Cardiac muscle cell (in vitro differentiated cells and primary cell): Measurements from ENCODE around the gene KRTAP10-11. TPM values are rescaled to one million over a fixed set of nuclear protein-coding genes. Genes with fewer than 3 reads are reported as not detected.
"Not testable (repeated sequence)": the region's sequence is repeated elsewhere in the genome, so short reads cannot be mapped to it uniquely, and the experiment has no call there.

Experiments used
- DNase-seq, 2 donors: peaks; one replicate each; pipeline versions ENCODE4 v3.0.0 to v3.0.0-alpha.2; 2010 to 2017; ENCODE audit warnings: low read depth in 1 of 2, low spot score in 1 of 2
- H3K27ac ChIP-seq: fragments of 200-600 bp; sonication (generic); 2 replicates; pipeline ENCODE4 v1.5.1; 2016
- H3K27me3 ChIP-seq: fragments of 200-600 bp; sonication (generic); 2 replicates; pipeline ENCODE4 v1.6.0; 2016; ENCODE audit warnings: control low read depth
- H3K36me3 ChIP-seq: fragments of 200-600 bp; sonication (generic); 2 replicates; pipeline ENCODE4 v1.5.1; 2016; ENCODE audit warnings: control low read depth
- H3K4me1 ChIP-seq: fragments of 200-600 bp; sonication (generic); 2 replicates; pipeline ENCODE4 v1.8.1; 2017; ENCODE audit warnings: low read depth, mild to moderate bottlenecking, mixed run types
- H3K4me3 ChIP-seq: fragments of 200-600 bp; sonication (generic); 2 replicates; pipeline ENCODE4 v1.5.1; 2016; ENCODE audit warnings: mild to moderate bottlenecking
- H3K9me3 ChIP-seq: fragments of 200-600 bp; sonication (generic); 2 replicates; pipeline ENCODE4 v1.5.1; 2017; ENCODE audit warnings: low read depth, mild to moderate bottlenecking, control low read depth
- polyA plus RNA-seq: library from polyadenylated mRNA; unstranded; fragments of >200 nt; fragmentation: Nextera tagmentation; extraction: Ambion mirVana; gene quantifications from 2 replicates; pipeline ENCODE4 v1.2.1, GENCODE V29; 2016
- total RNA-seq: library from RNA; depleted of rRNA; stranded (reverse); fragments of >200 nt; gene quantifications from 2 replicates; pipeline ENCODE4 v1.2.3, GENCODE V29; 2016
- TF ChIP-seq, protein P1 (sequence below): IDR thresholded peaks from 2 replicates; pipeline ENCODE4 v1.5.1; 2012; ENCODE audit warnings: low read depth, mild to moderate bottlenecking, low read length

Gene KRTAP10-11
- total and polyA plus RNA-seq, 2 experiments from 2014 or later = not detected

DNA sequence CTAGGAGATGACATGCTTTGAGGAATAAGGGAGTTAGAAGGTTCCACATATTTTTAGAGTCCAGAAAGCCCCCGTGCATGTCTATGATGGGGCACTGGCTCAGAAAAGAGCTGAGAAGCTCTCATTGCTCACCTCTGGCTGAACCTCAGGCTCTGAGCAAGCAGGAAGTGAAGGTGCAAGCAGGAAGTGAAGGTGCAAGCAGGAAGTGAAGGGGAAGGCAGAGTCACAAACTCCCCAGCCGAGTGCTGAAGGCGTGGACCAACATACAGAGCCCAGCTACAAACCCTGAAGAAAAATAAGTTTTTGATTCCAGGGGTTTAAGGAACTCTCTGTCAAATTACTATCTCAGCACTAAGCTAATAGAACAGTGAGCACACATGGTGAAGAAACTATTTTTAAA lies 27.3 kb upstream of the KRTAP10-11 start:
- Histone ChIP-seq H3K36me3 (no peaks in the 10 kb centered on the region), H3K9me3 (no peaks in the 10 kb centered on the region), H3K4me1 (no peaks in the 10 kb centered on the region), H3K27me3 (no peaks in the 10 kb centered on the region), H3K4me3 (no peak overlapping the region), H3K27ac (no peak overlapping the region)
- TF ChIP-seq, protein P1, sequence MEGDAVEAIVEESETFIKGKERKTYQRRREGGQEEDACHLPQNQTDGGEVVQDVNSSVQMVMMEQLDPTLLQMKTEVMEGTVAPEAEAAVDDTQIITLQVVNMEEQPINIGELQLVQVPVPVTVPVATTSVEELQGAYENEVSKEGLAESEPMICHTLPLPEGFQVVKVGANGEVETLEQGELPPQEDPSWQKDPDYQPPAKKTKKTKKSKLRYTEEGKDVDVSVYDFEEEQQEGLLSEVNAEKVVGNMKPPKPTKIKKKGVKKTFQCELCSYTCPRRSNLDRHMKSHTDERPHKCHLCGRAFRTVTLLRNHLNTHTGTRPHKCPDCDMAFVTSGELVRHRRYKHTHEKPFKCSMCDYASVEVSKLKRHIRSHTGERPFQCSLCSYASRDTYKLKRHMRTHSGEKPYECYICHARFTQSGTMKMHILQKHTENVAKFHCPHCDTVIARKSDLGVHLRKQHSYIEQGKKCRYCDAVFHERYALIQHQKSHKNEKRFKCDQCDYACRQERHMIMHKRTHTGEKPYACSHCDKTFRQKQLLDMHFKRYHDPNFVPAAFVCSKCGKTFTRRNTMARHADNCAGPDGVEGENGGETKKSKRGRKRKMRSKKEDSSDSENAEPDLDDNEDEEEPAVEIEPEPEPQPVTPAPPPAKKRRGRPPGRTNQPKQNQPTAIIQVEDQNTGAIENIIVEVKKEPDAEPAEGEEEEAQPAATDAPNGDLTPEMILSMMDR = no peak
- no peak for DNase-seq

DNA sequence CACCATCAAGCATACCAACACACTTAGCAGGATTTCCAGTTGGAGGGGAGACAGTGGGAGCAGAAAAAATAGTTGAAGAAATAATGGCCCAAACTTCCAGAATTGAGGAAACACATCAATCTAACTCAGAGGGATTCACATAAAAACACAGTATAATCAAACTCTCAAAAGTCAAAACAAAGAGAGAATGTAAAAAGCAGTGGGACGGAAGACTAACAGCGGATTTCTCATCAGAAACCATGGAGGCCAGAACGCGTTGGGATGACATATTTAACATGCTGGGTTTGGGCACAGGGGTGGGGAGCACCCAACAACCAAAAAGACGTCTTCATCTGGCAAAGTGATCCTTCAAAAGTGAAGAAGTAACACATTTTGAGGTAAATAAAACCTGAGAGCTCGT lies 26.3 kb upstream of the KRTAP10-11 start:
- TF ChIP-seq, protein P1 = no peak
- H3K4me3 ChIP-seq = no peak overlapping the region
- no peaks in the 10 kb centered on the region for H3K36me3 ChIP-seq
- no peak overlapping the region for H3K27ac ChIP-seq
- H3K4me1 ChIP-seq = no peaks in the 10 kb centered on the region
- no peaks in the 10 kb centered on the region for H3K27me3 ChIP-seq
- H3K9me3 ChIP-seq = no peaks in the 10 kb centered on the region
- no peak for DNase-seq

DNA sequence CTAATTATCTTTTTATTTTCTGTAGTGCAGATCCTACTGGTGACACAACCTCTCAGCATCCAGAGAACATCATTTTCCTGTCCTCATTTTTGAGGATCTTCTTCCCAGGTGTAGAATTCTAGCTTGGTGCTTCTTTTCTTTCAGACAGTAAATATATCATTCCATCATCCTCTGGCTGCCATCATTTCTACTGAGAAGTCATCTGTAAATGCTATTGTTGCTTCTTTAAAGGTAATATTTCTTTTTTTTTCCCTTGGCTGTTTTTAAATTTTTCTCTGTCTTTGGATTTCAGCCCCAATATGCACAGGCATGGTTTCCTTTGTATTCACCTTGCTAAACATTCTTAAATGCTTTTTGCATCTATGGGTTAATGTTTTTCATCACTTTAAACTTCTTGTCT lies 22.6 kb upstream of the KRTAP10-11 start:
- no peaks in the 10 kb centered on the region for H3K27me3 ChIP-seq
- H3K4me3 ChIP-seq = no peak overlapping the region
- DNase-seq = no peak
- H3K36me3 ChIP-seq = no peaks in the 10 kb centered on the region
- H3K27ac ChIP-seq = no peak overlapping the region
- H3K9me3 ChIP-seq = no peaks in the 10 kb centered on the region
- H3K4me1 ChIP-seq = no peaks in the 10 kb centered on the region
- TF ChIP-seq, protein P1 = no peak

DNA sequence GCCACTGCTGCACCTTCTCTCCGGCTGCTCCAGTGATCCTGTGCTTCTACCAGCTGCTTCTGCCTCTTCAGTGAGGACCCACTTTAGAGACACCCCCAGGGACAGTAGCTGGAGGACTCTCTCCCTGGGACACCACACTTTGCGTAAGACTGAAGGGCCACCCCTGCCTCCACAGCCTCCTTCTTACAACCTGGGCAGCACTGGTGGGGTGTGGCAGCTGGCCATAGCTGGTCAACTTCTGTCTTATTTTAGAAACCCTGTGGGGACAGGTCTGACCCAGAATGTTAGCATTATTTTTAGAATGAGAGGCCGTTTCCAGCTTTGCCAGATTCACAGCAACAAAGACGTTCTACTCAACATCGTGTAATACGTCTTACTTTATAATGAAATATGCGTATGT lies 20.5 kb upstream of the KRTAP10-11 start:
- TF ChIP-seq, protein P1 = no peak
- Histone ChIP-seq H3K4me1 (no peaks in the 10 kb centered on the region), H3K27ac (no peak overlapping the region), H3K4me3 (no peak overlapping the region), H3K9me3 (no peaks in the 10 kb centered on the region), H3K36me3 (no peaks in the 10 kb centered on the region), H3K27me3 (no peaks in the 10 kb centered on the region)
- DNase-seq = no peak

DNA sequence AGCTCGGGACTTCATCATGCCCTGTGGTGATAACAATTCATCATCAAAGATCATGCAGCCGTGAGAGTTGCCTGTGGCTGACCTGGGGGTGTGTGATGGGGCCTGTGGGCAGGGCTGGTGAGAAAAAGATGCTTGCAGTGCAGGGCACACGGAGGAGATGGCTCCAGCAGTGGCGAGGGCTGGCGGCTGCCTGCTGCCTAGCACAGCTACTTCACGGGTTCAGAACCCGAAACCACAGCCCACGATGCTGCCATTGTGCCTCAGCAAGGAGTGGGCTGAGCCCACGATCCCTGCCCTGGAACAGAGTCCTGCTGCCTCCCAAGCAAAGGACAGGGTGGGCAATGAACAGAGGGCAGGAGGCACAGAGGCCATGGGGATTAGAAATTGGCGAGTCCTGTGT lies 20.0 kb upstream of the KRTAP10-11 start:
- Histone ChIP-seq H3K9me3 (no peaks in the 10 kb centered on the region), H3K27ac (no peak overlapping the region), H3K36me3 (no peaks in the 10 kb centered on the region), H3K27me3 (no peaks in the 10 kb centered on the region), H3K4me1 (no peaks in the 10 kb centered on the region), H3K4me3 (no peak overlapping the region)
- DNase-seq = no peak
- TF ChIP-seq, protein P1 = no peak

DNA sequence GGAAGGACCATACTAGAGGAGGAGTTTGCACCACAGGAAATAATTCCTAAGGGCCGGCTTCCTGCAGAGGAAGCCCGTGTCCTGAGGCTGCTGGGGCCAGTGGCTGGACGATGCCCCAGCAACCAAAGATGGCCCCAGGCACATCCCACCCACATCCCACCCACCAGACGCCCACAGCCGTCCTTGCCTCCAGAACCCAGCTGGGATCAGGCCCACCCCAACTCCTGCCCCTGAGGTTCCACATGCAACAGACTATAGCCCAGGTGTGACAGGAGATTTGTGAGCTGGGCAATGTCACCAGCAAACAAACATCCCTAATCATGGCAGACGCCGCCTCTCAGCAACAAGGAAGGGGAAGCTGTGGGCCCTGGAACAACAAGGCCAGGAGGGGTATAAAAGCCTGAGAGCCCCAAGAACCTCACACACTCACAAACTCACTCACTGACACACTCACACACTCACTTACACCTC lies 19.5 kb upstream of the KRTAP10-11 start, which contains the start of gene KRTAP10-9:
KRTAP10-9 (plus strand) TSS at position 421 of the 471 bp plus-strand sequence. CDS start 79 bp downstream, outside the sequence.
- DNase-seq = no peak
- H3K4me3 ChIP-seq = no peak within 1 kb of the TSS
- TF ChIP-seq, protein P1 = no peak
- no peaks in the 10 kb centered on the region for H3K27me3 ChIP-seq
- no peaks in the 10 kb centered on the region for H3K4me1 ChIP-seq
- H3K27ac ChIP-seq = no peak within 1 kb of the TSS
- H3K9me3 ChIP-seq = no peaks in the 10 kb centered on the region
- H3K36me3 ChIP-seq = no peaks in the 10 kb centered on the region

DNA sequence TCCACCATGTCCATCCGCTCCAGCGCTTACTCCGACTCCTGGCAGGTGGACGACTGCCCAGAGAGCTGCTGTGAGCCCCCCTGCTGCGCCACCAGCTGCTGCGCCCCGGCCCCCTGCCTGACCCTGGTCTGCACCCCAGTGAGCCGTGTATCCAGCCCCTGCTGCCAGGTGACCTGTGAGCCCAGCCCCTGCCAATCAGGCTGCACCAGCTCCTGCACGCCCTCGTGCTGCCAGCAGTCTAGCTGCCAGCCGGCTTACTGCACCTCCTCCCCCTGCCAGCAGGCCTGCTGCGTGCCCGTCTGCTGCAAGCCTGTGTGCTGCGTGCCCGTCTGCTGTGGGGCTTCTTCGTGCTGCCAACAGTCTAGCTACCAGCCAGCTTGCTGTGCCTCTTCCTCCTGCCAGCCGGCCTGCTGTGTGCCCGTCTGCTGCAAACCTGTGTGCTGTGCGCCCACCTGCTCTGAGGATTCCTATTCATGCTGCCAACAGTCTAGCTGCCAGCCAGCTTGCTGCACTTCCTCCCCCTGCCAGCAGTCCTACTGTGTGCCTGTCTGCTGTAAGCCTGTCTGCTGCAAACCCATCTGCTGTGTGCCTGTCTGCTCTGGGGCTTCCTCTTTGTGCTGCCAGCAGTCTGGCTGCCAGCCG lies 18.9 kb upstream of the KRTAP10-11 start:
- H3K36me3 ChIP-seq, H3K9me3 ChIP-seq, H3K27me3 ChIP-seq, DNase-seq, H3K4me3 ChIP-seq, H3K27ac ChIP-seq, H3K4me1 ChIP-seq: not testable (repeated sequence)

DNA sequence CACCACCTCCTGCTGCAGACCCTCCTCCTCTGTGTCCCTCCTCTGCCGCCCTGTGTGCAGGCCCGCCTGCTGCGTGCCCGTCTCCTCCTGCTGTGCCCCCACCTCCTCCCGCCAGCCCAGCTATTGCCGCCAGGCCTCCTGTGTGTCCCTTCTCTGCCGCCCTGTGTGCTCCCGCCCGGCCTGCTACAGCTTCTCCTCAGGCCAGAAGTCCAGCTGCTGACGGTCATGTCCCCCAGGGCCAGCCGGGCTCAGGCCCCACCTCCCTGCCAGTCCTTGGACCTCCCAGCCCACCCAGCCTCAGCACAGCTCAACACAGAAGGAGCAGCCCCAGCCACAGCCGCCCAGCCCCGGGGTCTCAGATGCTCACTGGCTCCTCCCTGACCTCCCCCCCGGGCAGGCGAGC lies 18.4 kb upstream of the KRTAP10-11 start:
- not testable (repeated sequence) for H3K27me3 ChIP-seq, H3K9me3 ChIP-seq, H3K36me3 ChIP-seq, DNase-seq, H3K4me3 ChIP-seq, H3K27ac ChIP-seq, H3K4me1 ChIP-seq
